ENCODE data around the gene RNF123.

The RNF123 gene

DNA sequence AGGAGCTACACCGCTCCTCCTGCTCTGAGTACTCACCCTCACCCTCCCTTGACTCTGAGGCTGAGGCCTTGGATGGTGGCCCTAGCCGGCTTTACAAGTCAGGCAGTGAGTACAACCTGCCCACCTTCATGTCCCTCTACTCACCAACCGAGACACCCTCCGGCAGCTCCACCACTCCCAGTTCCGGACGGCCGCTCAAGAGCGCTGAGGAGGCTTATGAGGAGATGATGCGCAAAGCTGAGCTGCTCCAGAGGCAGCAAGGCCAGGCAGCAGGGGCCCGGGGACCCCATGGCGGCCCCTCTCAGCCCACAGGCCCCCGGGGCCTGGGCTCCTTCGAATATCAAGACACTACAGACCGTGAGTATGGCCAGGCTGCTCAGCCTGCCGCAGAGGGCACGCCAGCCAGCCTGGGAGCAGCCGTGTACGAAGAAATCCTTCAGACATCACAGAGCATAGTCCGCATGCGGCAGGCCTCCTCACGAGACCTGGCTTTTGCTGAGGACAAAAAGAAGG, 36.4 kb upstream of the RNF123 start:
- Histone ChIP-seq H2AFZ (ENCODE audit: low read depth) (no peak overlapping the region), H3K79me2 (ENCODE audit: insufficient read depth, low read depth) (no peaks in the 10 kb centered on the region), H3K27me3 (ENCODE audit: insufficient read depth, low read depth) (no peaks in the 10 kb centered on the region), H3K27ac (no peak overlapping the region), H3K36me3 (ENCODE audit: insufficient read depth) (no peaks in the 10 kb centered on the region), H3K4me1 (ENCODE audit: low read depth, poor library complexity, severe bottlenecking) (peaks cover 7% of the 10 kb centered on the region), H4K20me1 (ENCODE audit: insufficient read depth) (no peaks in the 10 kb centered on the region), H3K4me2 (no peak overlapping the region), H3K9ac (no peak overlapping the region), H3K4me3 (IDR thresholded peaks at IDR 0.05; ENCODE audit: insufficient read depth, low read depth, low read length) (no peak overlapping the region)
- TF ChIP-seq, protein P1, sequence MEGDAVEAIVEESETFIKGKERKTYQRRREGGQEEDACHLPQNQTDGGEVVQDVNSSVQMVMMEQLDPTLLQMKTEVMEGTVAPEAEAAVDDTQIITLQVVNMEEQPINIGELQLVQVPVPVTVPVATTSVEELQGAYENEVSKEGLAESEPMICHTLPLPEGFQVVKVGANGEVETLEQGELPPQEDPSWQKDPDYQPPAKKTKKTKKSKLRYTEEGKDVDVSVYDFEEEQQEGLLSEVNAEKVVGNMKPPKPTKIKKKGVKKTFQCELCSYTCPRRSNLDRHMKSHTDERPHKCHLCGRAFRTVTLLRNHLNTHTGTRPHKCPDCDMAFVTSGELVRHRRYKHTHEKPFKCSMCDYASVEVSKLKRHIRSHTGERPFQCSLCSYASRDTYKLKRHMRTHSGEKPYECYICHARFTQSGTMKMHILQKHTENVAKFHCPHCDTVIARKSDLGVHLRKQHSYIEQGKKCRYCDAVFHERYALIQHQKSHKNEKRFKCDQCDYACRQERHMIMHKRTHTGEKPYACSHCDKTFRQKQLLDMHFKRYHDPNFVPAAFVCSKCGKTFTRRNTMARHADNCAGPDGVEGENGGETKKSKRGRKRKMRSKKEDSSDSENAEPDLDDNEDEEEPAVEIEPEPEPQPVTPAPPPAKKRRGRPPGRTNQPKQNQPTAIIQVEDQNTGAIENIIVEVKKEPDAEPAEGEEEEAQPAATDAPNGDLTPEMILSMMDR (conservative IDR thresholded peaks at IDR 0.05; ENCODE audit: low read depth, low read length), result no peak

DNA sequence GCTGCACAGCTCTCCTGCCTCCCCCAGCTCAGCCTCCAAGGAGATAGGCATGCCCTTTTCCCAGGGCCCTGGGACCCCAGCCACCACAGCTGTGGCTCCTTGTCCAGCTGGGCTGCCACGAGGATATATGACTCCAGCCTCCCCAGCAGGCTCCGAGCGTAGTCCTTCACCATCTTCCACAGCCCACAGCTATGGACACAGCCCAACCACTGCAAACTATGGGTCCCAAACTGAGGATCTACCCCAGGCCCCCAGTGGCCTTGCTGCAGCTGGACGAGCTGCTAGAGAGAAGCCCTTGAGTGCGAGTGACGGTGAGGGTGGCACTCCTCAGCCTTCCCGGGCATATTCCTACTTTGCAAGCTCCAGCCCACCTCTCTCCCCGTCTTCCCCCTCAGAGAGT, 35.7 kb upstream of the RNF123 start:
- no peak overlapping the region for H3K4me2 ChIP-seq
- no peaks in the 10 kb centered on the region for H3K27me3 ChIP-seq (ENCODE audit: insufficient read depth, low read depth)
- no peak overlapping the region for H3K4me3 ChIP-seq (IDR thresholded peaks at IDR 0.05; ENCODE audit: insufficient read depth, low read depth, low read length)
- no peak overlapping the region for H3K27ac ChIP-seq
- peaks cover 7% of the 10 kb centered on the region for H3K4me1 ChIP-seq (ENCODE audit: low read depth, poor library complexity, severe bottlenecking)
- H2AFZ ChIP-seq (ENCODE audit: low read depth), result no peak overlapping the region
- H3K36me3 ChIP-seq (ENCODE audit: insufficient read depth), result no peaks in the 10 kb centered on the region
- no peak overlapping the region for H3K9ac ChIP-seq
- H4K20me1 ChIP-seq (ENCODE audit: insufficient read depth), result no peaks in the 10 kb centered on the region
- H3K79me2 ChIP-seq (ENCODE audit: insufficient read depth, low read depth), result no peaks in the 10 kb centered on the region
- TF ChIP-seq, protein P1 (conservative IDR thresholded peaks at IDR 0.05; ENCODE audit: low read depth, low read length), result no peak

DNA sequence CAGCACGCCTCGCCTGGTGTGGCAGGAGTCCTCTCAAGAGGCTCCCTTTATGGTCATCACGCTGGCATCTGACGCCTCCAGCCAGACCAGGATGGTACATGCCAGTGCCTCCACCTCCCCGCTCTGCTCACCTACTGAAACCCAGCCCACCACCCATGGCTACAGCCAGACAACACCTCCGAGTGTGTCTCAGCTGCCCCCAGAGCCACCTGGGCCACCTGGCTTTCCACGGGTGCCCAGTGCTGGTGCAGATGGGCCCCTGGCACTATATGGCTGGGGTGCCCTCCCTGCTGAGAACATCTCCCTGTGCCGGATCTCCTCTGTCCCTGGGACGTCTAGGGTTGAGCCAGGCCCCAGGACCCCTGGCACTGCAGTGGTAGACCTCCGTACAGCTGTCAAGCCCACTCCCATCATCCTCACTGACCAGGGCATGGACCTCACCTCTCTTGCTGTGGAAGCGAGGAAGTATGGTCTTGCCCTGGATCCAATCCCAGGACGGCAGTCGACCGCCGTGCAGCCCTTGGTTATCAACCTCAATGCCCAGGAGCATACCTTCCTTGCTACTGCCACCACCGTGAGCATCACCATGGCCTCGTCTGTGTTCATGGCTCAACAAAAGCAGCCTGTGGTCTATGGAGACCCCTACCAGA, 35.1 kb upstream of the RNF123 start:
- no peak overlapping the region for H3K27ac ChIP-seq

DNA sequence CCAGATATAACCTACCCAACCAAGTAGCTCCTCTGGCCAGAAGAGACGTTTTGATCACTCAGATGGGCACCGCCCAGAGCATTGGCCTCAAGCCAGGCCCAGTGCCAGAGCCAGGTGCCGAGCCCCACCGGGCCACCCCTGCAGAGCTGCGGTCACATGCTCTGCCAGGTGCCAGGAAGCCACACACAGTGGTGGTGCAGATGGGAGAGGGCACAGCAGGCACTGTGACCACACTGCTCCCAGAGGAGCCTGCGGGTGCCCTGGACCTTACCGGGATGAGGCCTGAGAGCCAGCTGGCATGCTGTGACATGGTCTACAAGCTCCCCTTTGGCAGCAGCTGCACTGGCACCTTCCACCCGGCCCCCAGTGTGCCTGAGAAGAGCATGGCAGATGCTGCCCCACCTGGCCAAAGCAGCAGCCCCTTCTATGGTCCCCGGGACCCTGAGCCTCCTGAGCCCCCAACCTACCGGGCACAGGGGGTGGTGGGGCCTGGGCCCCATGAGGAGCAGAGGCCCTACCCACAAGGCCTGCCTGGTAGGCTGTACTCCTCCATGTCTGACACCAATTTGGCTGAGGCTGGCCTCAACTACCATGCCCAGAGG, 34.3 kb upstream of the RNF123 start:
- Histone ChIP-seq H2AFZ (ENCODE audit: low read depth) (no peak overlapping the region), H4K20me1 (ENCODE audit: insufficient read depth) (no peaks in the 10 kb centered on the region), H3K79me2 (ENCODE audit: insufficient read depth, low read depth) (no peaks in the 10 kb centered on the region), H3K27ac (no peak overlapping the region), H3K9ac (no peak overlapping the region), H3K4me3 (IDR thresholded peaks at IDR 0.05; ENCODE audit: insufficient read depth, low read depth, low read length) (no peak overlapping the region), H3K4me1 (ENCODE audit: low read depth, poor library complexity, severe bottlenecking) (peaks cover 7% of the 10 kb centered on the region), H3K4me2 (no peak overlapping the region), H3K36me3 (ENCODE audit: insufficient read depth) (no peaks in the 10 kb centered on the region), H3K27me3 (ENCODE audit: insufficient read depth, low read depth) (no peaks in the 10 kb centered on the region)
- TF ChIP-seq, protein P1 (conservative IDR thresholded peaks at IDR 0.05; ENCODE audit: low read depth, low read length), result no peak

More for the DNA sequence above, 35.1 kb upstream of the RNF123 start:
- no peaks in the 10 kb centered on the region for H4K20me1 ChIP-seq (ENCODE audit: insufficient read depth)
- no peak overlapping the region for H3K4me3 ChIP-seq (IDR thresholded peaks at IDR 0.05; ENCODE audit: insufficient read depth, low read depth, low read length)
- H3K4me2 ChIP-seq, result no peak overlapping the region
- TF ChIP-seq, protein P1 (conservative IDR thresholded peaks at IDR 0.05; ENCODE audit: low read depth, low read length), result no peak
- H3K9ac ChIP-seq, result no peak overlapping the region
- no peaks in the 10 kb centered on the region for H3K36me3 ChIP-seq (ENCODE audit: insufficient read depth)
- H3K4me1 ChIP-seq (ENCODE audit: low read depth, poor library complexity, severe bottlenecking), result peaks cover 7% of the 10 kb centered on the region
- no peaks in the 10 kb centered on the region for H3K79me2 ChIP-seq (ENCODE audit: insufficient read depth, low read depth)
- H3K27me3 ChIP-seq (ENCODE audit: insufficient read depth, low read depth), result no peaks in the 10 kb centered on the region
- H2AFZ ChIP-seq (ENCODE audit: low read depth), result no peak overlapping the region

Data from KMS-11 (cell line).